ENCODE results near the gene ADCY6.

Gene ADCY6

GRCh38 chr12:48775991-48776649, 12.8 kb downstream of the ADCY6 start:
- H3K4me3 ChIP-seq (ENCODE audit: low read depth, low read length) = no peak overlapping the region
- TF ChIP-seq CTCF (IDR thresholded peaks at IDR 0.05; ENCODE audit: low read depth, low read length) = no peak

GRCh38 chr12:48775299-48775698, 13.6 kb downstream of the ADCY6 start:
- H3K4me3 ChIP-seq (ENCODE audit: low read depth, low read length) = no peak overlapping the region
- no peak for TF ChIP-seq CTCF (IDR thresholded peaks at IDR 0.05; ENCODE audit: low read depth, low read length)

- TF ChIP-seq CTCF (IDR thresholded peaks at IDR 0.05; ENCODE audit: low read depth, low read length) = no peak
- H3K4me3 ChIP-seq (ENCODE audit: low read depth, low read length) = no peak overlapping the region
Measured at GRCh38 chr12:48774516-48774915, 14.4 kb downstream of the ADCY6 start.

GRCh38 chr12:48773686-48774085, 15.2 kb downstream of the ADCY6 start:
- TF ChIP-seq CTCF (IDR thresholded peaks at IDR 0.05; ENCODE audit: low read depth, low read length) = no peak
- no peak overlapping the region for H3K4me3 ChIP-seq (ENCODE audit: low read depth, low read length)

GRCh38 chr12:48771588-48772112, 17.2 kb downstream of the ADCY6 start:
- TF ChIP-seq CTCF (IDR thresholded peaks at IDR 0.05; ENCODE audit: low read depth, low read length) = no peak
- no peak overlapping the region for H3K4me3 ChIP-seq (ENCODE audit: low read depth, low read length)

- no peak for TF ChIP-seq CTCF (IDR thresholded peaks at IDR 0.05; ENCODE audit: low read depth, low read length)
- no peak overlapping the region for H3K4me3 ChIP-seq (ENCODE audit: low read depth, low read length)
Measured at GRCh38 chr12:48770756-48771155, 18.1 kb downstream of the ADCY6 start.

- H3K4me3 ChIP-seq (ENCODE audit: low read depth, low read length) = no peak overlapping the region
- no peak for TF ChIP-seq CTCF (IDR thresholded peaks at IDR 0.05; ENCODE audit: low read depth, low read length)
Measured at GRCh38 chr12:48768736-48769135, 20.2 kb downstream of the ADCY6 start.

All from WI38 (cell line).